Amniotic epithelial cell (primary cell): ENCODE measurements around the gene CCDC86.
"Not testable (repeated sequence)": the region's sequence is repeated elsewhere in the genome, so short reads cannot be mapped to it uniquely, and the experiment has no call there.

Experiments used
- DNase-seq: peaks from one replicate; pipeline ENCODE4 v3.0.0-alpha.2; 2010; ENCODE audit warnings: low read depth

CCDC86 gene, protein sequence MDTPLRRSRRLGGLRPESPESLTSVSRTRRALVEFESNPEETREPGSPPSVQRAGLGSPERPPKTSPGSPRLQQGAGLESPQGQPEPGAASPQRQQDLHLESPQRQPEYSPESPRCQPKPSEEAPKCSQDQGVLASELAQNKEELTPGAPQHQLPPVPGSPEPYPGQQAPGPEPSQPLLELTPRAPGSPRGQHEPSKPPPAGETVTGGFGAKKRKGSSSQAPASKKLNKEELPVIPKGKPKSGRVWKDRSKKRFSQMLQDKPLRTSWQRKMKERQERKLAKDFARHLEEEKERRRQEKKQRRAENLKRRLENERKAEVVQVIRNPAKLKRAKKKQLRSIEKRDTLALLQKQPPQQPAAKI

DNA sequence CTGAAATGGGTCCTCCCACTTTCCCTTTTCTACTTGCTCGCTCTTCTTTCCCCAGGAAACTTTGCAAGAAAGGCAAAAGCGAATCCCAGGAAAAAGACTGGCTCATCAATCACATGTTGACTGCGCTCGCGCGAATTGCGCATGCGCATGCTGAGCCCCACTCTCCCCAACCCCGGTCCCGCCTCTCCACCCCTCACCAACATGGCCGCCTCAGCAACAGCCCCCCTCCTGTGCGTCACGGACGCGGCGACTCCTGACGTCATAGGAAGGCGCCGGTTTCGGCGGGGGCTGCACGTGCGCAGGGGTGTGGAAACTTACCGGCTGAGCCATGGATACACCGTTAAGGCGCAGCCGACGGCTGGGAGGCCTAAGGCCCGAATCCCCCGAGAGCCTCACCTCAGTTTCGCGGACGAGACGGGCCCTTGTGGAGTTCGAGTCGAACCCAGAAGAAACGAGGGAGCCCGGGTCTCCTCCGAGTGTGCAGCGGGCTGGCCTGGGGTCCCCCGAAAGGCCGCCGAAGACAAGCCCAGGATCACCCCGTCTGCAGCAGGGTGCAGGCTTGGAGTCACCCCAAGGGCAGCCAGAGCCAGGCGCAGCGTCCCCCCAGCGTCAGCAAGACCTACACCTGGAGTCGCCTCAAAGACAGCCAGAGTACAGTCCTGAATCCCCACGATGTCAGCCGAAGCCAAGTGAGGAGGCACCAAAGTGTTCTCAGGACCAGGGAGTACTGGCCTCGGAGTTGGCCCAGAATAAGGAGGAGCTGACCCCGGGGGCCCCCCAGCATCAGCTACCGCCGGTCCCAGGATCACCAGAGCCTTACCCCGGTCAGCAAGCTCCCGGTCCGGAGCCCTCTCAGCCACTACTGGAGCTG, at the start of gene CCDC86:
Gene CCDC86 (plus strand): TSS at position 317 of the 871 bp plus-strand sequence. CDS start 12 bp downstream, at position 329.
- peak; percentile 92 for DNase-seq

- DNase-seq, result no peak
Measured at GRCh38 chr11:60792521-60792920, 49.4 kb upstream of the CCDC86 start.

- DNase-seq, result no peak
Measured at GRCh38 chr11:60795291-60795690, 46.6 kb upstream of the CCDC86 start.

GRCh38 chr11:60797846-60798630, 43.9 kb upstream of the CCDC86 start:
- DNase-seq, result no peak

GRCh38 chr11:60798631-60799030, 43.3 kb upstream of the CCDC86 start:
- no peak for DNase-seq

GRCh38 chr11:60801194-60801593, 40.7 kb upstream of the CCDC86 start:
- no peak for DNase-seq

DNA sequence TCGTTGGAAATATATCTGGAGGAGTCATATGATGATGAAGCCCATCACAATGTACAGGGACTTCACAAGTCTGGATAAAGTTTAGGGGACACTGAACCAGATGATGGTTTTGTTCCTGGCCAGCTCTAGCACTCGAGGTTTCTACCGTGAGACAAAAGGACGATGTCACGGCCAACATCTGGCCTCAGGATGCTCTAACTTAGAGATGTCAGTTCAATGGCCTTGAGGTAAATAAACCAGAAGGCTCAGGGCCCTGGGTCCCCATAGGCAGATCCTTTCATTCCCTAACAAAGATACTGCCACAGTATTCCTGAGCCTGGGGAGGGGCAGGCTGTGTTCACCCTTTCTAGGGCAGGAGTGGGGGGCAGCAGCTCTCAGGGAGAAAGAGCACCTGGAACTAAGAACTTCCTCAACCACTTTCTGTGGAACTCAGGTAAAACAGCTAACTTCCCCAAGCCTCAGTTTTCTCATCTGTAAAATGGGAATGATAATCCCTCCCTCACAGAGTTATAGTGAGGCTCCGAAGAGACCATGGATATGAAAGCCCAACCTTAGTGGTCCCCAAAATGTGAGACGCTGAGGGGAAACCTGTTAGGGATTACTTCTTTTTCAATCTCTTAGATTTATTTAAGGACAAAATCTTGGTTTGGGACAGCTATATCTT, 38.5 kb upstream of the CCDC86 start:
- no peak for DNase-seq

DNA sequence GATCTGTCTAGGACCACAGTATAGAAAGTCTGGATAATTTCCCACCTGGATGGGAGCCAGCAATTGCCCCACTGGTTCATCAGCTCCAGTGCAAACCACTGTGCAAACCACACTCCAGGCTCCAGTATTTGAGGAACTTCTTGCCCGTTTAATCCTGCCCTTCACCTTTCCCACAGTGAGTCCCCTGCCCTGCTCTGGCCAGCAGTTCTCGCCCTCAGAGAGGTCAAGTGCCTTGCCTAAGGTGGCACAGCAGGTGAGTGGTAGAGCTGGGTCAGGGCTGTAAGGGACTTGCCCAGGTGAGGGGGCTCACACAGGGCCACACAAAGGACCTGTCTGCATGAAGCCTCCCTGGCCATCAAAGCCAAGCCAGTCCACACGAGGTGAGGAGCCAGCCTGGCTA, 32.7 kb upstream of the CCDC86 start:
- DNase-seq, result no peak

GRCh38 chr11:60809691-60810090, 32.2 kb upstream of the CCDC86 start:
- no peak for DNase-seq

GRCh38 chr11:60810151-60810550, 31.8 kb upstream of the CCDC86 start:
- no peak for DNase-seq

- no peak for DNase-seq
Measured at GRCh38 chr11:60810569-60810968, 31.3 kb upstream of the CCDC86 start.

DNA sequence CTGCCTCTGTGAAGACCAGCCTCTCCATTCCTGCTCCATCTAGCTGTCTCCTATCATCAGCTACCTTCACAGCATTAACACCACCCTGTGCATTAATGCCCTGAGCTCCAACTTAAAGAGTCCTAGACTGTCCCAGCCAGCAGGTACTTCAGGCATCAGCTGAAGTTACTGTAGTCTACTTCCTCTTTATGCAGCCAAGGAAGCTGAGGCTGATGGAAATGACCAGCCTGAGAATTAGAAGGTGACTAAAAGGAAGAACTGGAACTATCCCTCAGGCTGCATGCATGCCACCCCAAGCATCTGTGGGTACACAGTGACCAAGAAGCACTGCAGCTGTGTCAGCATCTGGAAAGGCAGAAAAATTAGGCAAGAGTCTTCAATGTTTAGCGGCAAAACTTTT, 28.6 kb upstream of the CCDC86 start:
- no peak for DNase-seq

DNA sequence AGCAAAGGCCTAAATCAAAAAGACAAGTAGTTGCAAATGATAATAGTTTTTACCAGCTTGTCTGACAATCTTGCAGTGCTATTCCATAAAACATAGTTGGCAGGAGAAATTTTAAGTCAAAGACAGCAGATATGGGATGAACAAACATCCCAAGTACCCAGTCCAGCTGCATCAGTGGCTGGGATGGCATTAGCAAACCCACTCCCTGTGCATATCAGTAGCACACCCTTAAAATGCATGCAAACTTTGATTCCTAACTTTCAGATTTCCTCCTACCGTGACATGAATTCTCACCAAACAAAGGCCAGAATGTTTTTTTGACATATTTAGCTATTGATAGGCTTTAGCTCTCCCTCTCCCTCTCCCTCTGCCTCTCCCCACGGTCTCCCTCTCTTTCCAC, 27.8 kb upstream of the CCDC86 start:
- DNase-seq, result no peak

DNA sequence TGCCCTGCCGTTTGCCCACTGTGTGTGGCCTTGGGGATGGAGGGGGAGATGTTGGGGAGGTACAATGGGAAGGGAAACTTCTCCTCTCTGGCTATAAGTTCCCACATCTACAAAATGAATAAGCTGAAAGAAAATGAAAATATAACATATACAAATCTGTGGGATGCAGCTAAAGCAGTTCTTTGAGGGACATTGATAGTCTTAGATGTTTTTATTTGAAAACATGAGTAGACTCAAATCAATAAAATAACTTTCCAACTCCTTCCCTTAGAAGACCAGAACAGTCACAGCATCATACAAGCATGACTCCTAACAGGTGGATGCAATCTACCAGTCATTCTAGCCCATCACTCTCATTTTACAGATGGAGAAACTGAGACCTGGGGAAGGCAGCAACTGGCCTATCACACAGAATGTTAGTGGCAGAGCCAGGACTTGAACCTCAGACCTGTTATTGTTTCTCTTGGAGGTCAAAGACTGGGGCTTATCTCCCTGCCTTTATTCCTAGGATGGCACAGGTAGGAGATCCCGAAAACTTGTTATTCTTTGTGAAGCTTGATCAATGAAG, 25.2 kb upstream of the CCDC86 start:
- no peak for DNase-seq

GRCh38 chr11:60818057-60818456, 23.9 kb upstream of the CCDC86 start:
- DNase-seq, result no peak

- DNase-seq, result no peak
Measured at GRCh38 chr11:60821827-60822599, 19.9 kb upstream of the CCDC86 start.

DNA sequence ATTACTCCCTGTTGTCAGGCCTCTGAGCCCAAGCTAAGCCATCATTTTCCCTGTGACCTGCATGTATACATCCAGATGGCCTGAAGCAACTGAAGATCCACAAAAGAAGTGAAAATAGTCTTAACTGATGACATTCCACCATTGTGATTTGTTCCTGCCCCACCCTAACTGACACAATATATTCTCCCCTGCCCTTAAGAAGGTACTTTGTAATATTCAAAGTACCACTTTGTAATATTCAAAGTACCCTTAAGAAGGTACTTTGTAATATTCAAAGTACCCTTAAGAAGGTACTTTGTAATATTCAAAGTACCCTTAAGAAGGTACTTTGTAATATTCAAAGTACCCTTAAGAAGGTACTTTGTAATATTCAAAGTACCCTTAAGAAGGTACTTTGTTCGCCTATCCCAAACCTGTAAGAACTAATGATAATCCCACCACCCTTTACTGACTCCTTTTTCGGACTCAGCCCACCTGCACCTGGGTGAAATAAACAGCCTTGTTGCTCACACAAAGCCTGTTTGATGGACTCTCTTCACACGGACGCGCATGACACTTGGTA, 18.1 kb upstream of the CCDC86 start:
- DNase-seq, result not testable (repeated sequence)

DNA sequence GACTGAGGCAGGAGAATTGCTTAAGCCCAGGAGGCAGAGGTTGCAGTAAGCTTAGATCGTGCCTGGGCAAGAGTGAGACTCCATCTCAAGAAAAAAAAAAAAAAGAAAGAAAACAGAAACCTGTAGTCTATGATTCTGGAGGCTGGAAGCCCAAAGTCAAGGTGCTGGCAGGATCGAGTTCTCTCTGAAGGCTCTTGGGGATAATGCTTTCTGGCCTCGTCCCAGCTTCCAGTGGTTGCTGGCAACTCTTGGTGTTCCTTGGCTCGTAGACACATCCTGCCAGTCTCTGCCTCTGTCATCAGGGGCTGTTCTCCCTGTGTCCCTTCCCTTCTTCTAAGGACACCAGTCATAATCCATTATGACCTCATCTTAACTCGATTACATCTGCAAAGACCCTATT, 16.8 kb upstream of the CCDC86 start:
- no peak for DNase-seq

DNA sequence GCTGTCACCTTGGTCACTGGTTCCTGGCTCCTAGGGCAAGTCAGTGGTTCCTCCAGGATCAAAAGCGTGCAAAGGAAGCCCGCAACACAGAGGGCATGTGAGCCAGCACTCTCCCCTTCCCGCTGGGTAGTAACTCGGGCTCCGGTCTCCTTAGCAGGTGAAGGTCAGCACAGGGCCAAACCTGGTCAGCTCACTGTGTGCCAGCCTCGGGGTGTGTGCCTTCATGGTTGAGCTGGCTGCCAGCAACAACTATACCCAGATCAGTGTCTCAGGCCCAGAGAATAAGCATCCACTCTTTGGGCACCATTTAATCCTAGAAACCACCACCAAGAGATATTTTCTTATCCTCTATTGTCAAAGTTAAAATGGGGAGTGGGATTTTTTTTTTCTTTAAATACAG, 16.1 kb upstream of the CCDC86 start:
- DNase-seq, result no peak

DNA sequence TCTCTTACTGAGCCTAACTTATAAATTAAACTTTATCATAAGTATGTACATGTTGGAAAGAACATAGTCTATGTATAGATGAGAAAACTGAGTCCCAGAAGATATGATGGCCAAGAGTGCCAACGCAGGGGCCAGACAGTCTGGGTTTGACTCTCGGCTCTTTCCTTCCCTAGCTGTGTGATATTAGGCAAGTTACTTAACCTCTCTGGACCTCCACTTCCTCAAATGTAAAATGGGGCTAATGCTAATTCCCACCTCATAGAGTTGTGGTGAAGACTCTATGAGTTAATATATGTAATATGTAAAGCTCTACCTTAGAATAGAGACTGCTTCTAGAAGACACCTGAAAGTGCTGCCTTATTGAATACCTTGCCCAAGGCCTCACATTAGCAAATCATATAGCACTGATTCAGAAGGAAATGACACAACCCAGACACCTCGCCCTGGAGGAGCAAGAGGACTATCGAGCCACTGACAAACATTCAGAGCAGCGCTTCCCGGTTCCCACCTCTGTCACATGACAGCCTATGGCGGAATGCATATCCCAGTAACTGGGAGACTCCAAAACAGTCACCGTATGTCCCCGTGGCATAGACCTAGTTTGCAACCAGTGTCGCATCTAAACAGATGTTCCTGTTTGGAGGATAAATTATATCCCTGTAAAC, 11.3 kb upstream of the CCDC86 start:
- no peak for DNase-seq
